Astrocyte of the cerebellum (primary cell): ENCODE results near the gene CASP10.

Experiments
- DNase-seq: peaks from one replicate; pipeline ENCODE4 v3.0.0-alpha.2; 2011; ENCODE audit warnings: low read depth
- H3K4me3 ChIP-seq: 2 replicates; pipeline ENCODE4 v1.5.1; 2011; ENCODE audit warnings: mild to moderate bottlenecking, low read depth, low read length, moderate library complexity
- CTCF ChIP-seq: IDR thresholded peaks from 2 replicates; pipeline ENCODE4 v1.5.1; 2012; ENCODE audit warnings: low read length, low read depth, moderate library complexity, mild to moderate bottlenecking; ENCODE audit errors: missing control alignments
- in situ Hi-C: cut with HindIII; loops from 2 replicates; pipeline ENCODE4 v1.10.0; 2017; ENCODE audit warnings: low sequenced_read_pairs

The CASP10 gene

GRCh38 chr2:201220102-201220570 is 37.2 kb downstream of the CASP10 start:
- in situ Hi-C loops, result no loop called here
- no peak overlapping the region for H3K4me3 ChIP-seq
- TF ChIP-seq CTCF, result no peak
- no peak for DNase-seq

- TF ChIP-seq CTCF, result no peak
- H3K4me3 ChIP-seq, result no peak overlapping the region
- no peak for DNase-seq
- in situ Hi-C loops, result no loop called here
These were observed 40.4 kb downstream of the CASP10 start for GRCh38 chr2:201223089-201224073.

- no peak overlapping the region for H3K4me3 ChIP-seq
- in situ Hi-C loops, result no loop called here
- no peak for DNase-seq
- no peak for TF ChIP-seq CTCF
These were observed 45.5 kb downstream of the CASP10 start for GRCh38 chr2:201228271-201228911.

- in situ Hi-C loops, result no loop called here
- DNase-seq, result no peak
These were observed 46.0 kb downstream of the CASP10 start for GRCh38 chr2:201228912-201229290.

GRCh38 chr2:201231781-201232466 is 49.0 kb downstream of the CASP10 start:
- DNase-seq, result peak; percentile 44
- no peak overlapping the region for H3K4me3 ChIP-seq
- in situ Hi-C loops, result no loop called here
- TF ChIP-seq CTCF, result peak; percentile 72

More at GRCh38 chr2:201228912-201229290, 46.0 kb downstream of the CASP10 start:
- H3K4me3 ChIP-seq, result no peak overlapping the region
- TF ChIP-seq CTCF, result no peak

- H3K4me3 ChIP-seq, result no peak overlapping the region
- in situ Hi-C loops, result no loop called here
- no peak for DNase-seq
- no peak for TF ChIP-seq CTCF
These were observed 49.5 kb downstream of the CASP10 start for GRCh38 chr2:201232467-201232815.
